NCI-H345 treated with DMSO at 0.1 percent for 48 hours (cell line): ENCODE results near the gene KIAA1217.
"Not testable (repeated sequence)": the region's sequence is repeated elsewhere in the genome, so short reads cannot be mapped to it uniquely, and the experiment has no call there.

Experiments used
- DNase-seq: peaks from one replicate; lab custom pipeline; 2025; ENCODE audit not compliant: unreplicated experiment; lab: John Stamatoyannopoulos, UW

KIAA1217 gene

GRCh38 chr10:24435374-24435773 lies 226.4 kb downstream of the KIAA1217 start:
- no peak for DNase-seq

- no peak for DNase-seq
These were observed 228.4 kb downstream of the KIAA1217 start for GRCh38 chr10:24437302-24437701.

DNA sequence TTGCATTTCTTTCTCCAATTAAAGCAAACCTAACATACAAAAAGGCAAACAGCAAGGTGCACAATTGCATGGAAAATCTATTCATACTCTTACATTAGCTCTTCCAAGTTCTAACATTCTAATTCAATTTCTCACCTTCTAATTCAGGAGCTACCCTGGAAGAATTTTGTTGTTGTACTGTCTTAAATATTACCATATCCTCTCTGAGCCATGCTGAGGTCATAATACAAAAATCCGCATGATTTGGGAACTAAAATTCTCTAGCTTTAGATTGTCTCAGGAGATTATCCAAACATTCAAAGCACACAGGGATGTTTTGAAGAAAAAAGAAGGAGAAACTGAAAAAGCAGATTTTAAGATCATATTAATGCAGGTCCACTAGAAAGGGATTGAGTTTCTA lies 229.9 kb downstream of the KIAA1217 start:
- DNase-seq, result no peak

- no peak for DNase-seq
These were observed 231.0 kb downstream of the KIAA1217 start for GRCh38 chr10:24439935-24440334.

DNA sequence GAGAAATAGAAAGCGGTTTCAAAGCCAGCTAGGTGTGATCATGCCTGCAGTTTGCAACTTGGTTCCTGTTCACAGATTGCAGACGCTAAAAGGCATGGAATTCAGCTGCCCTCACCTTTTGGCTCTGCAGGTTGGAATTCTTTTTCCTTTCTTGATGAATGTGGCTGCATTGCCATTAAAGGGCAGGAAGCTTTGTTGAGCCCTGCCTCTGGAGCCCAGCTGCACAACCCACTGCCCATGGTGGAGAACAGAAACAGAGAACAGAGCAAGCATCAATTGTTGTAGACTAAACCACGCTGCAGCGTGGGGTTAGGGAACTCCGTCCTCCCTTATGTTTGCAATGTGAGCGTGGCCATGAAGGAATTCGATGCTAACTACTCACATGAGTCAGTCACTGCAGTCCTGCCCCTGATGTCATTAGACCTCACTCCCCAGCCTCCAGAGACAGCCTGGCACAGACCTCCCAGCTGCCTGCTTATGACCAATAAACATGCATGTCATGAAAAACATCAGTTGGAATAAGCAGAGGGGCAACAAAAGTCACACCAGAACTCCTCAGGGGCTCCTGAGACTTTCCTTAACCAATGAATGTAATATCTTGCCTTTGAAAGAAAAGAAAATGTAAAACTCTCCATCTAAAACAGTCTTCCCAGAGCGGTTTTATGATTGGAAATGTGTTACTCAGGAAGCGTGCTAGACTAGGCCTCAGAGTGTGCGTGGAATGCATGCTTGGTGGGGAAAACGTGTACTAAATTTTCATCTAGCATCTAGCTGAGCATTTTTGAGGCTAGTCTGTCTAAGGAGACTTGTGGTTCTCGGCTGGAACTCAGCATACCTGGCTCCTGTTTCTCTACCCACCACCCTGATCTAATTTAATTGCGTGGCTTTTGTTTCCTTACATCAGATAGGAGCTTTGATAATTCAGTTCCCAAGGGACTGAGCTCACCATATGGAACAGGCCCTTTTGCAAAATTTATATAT lies 232.2 kb downstream of the KIAA1217 start:
- no peak for DNase-seq

GRCh38 chr10:24442234-24442633 lies 233.3 kb downstream of the KIAA1217 start:
- DNase-seq, result no peak

DNA sequence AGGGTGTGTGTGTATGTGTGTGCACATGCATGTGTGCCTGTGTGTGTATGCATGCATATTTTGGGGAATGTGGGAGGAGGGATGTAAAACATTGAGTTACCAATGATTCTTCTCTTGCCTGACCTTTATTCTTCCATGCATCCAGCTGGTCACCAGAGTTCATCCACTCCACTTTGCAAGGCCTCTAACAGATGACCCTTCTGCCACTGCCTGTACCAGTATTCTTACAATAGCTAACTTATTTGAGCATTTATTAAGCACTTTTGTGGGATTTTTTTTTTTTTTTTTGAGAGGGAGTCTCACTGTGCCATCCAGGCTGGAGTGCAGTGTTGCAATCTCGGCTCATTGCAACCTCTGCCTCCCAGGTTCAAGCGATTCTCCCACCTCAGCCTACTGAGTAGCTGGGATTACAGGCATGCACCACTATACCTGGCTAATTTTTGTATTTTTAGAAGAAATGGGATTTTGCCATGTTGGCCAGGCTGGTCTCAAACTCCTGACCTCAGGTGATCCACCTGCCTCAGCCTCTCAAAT lies 233.8 kb downstream of the KIAA1217 start:
- DNase-seq, result not testable (repeated sequence)

DNA sequence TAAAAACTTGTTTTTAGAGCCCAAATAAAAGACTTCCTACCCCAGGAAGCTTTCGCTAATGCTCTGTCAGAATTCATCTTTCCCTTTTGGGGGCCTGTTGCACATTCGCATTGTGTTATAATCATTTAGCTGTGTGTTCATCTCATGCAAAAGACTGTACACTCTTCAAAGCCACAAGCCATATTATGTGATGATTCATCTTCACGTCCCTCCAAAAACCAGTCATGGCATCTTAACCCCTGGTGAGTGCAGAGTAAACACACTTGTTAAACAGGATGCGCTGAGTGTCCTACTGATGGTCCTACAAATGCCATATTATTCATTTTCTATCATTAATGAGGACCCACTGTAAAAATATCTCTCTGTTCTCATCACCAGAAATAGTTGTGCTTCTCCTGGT lies 235.4 kb downstream of the KIAA1217 start:
- no peak for DNase-seq

DNA sequence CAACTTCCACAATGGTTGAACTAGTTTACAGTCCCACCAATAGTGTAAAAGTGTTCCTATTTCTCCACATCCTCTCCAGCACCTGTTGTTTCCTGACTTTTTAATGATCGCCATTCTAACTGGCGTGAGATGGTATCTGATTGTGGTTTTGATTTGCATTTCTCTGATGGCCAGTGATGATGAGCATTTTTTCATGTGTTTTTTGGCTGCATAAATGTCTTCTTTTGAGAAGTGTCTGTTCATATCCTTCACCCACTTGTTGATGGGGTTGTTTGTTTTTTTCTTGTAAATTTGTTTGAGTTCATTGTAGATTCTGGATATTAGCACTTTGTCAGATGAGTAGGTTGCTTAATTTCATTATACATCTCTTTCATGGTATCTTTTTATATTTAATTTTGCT lies 237.0 kb downstream of the KIAA1217 start:
- DNase-seq, result not testable (repeated sequence)

- DNase-seq, result no peak
These were observed 237.8 kb downstream of the KIAA1217 start for GRCh38 chr10:24446739-24447138.

- DNase-seq, result no peak
These were observed 239.5 kb downstream of the KIAA1217 start for GRCh38 chr10:24448351-24448999.

GRCh38 chr10:24449321-24449740 lies 240.4 kb downstream of the KIAA1217 start:
- DNase-seq, result no peak

- DNase-seq, result no peak
These were observed 240.9 kb downstream of the KIAA1217 start for GRCh38 chr10:24449769-24450310.

DNA sequence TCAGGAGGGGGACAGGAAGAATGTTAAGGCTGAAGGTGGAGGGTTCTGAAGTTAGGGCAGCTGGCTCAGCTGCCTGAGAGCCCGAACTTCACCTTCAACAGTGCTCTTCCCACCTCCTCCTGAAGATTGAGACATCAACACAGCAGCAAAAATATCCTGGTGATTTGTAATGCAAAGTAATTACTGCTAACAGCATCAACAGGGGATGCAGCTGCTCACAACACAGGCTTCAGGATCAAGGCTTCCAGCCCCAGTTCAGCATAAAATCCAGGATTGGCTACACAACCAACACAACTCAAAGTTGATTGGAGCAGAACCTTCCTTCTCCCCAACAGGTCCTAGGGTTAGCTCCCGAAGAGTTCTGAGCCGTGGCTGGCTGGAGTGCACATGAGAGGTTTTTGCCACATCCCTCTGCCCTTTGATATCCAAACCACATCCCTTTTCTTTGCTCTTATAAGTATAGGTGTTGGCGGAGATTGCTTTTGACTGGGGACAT lies 242.4 kb downstream of the KIAA1217 start:
- no peak for DNase-seq

DNA sequence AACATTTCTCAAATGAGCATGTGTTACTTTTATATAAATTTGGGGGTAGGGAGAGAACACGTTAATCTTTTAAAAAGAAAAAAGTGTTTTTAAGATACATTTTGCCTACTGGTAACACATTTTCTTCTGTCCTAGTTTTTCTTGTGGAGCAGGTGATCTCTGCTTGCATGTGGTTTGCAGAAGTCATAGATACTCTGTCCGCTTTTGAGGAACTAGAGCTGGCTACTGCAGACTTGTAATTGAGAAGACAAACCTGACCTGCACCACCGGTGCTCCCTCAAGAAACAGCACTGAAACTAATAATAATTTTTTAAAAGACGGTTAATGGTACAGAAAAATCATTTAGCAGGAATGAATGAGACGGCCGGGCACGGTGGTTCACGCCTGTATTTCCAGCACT lies 243.1 kb downstream of the KIAA1217 start:
- no peak for DNase-seq

DNA sequence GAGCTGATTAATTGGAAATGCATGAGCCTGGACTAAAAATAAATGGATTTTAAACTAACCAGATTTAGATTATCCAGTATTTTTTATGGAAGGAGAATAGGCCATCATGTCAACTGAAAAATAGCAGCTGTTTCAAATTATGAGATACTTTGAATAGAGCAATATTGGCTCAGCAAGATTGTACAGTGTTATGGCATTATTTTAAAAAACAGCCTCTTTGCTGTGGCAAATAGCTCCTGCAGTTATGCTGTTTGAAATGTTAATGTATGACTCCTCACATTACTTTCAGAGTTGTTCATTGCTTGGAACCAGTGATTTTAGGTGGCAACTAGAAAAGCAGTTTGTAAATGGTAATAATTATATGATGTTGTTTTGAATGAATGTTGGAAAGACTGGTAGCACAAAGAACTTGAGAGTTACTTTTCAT lies 244.5 kb downstream of the KIAA1217 start:
- no peak for DNase-seq

- DNase-seq, result no peak
These were observed 245.0 kb downstream of the KIAA1217 start for GRCh38 chr10:24453973-24454372.

GRCh38 chr10:24455447-24455846 lies 246.5 kb downstream of the KIAA1217 start:
- no peak for DNase-seq

DNA sequence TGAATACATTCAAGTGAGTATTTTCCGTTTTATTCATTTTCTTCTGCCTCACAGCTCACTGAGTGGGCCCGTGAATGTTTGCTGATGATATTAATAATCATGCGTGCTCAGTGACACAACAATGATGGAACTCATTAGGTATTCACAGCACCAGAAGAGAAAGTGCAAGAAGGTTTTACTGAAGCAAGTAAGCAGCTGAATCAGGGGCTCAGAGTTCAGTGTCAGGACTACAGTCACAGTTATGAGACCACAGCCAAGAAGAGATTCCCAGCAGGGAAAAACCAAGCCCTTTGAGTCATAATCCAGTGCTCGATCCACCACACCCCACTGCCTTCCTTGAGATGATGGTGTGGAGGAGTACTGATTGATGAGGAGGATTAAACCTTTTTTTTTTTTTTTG lies 247.4 kb downstream of the KIAA1217 start:
- DNase-seq, result no peak

DNA sequence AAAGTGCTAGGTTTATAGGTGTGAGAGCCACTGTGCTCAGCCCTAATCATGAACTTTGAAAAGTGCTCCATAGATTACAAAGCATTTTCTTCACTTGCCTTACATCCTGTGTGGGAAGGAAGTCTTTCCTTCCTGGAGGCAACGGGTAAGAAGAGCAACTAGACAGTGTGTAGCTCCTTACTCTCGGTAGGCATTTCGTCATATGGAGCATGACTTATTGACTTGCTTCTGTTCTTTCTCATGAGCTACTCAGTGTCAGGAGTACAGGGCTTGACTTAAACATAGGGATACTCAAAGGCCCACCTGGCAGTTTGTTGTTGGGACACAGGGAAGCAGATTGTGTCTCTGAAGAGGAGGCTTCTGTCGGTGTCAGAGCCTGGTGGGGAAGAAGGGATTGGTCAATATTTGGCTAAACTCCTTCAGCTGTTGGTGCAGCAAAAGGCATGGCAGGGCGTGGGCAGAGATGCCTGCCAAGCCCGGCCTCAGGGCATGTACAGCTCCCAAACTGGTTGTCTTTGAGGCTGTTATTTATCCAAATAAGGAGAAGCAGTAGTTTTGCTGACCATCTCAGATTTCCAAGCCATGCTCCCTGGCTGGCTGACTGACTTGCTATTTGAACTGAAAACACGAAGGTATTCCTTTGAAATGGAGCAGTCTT lies 248.9 kb downstream of the KIAA1217 start:
- DNase-seq, result no peak

DNA sequence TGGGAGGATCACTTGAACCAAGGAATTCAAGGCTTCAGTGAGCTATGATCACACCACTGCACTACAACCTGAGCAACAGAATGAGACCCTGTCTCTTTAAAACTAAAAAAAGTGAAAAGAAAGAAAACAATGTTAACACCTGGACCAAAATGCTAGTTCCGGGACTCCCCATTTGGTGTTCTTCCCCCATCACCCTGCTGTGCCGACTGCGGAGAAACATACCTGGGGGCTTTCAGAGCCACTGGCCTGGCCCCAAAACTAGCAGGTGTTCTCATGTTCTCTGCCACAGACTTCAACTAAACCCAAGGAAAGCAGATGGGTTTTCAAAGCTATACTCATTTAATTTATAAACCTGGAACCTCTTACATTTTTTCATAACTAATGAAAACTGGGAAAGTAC lies 250.9 kb downstream of the KIAA1217 start:
- no peak for DNase-seq
